CD4-positive, alpha-beta memory T cell (primary cell): ENCODE measurements around the gene ACAA1. TPM values are rescaled to one million over a fixed set of nuclear protein-coding genes. Genes with fewer than 3 reads are reported as not detected.
A peak's percentile ranks its signal among the peaks of the same experiment; 100 is the strongest.

Experiments
- CTCF ChIA-PET: fragments of 350-600 bp; sonication (Branson Sonifier 250); formaldehyde crosslinking; loops from one replicate; lab custom pipeline; 2021; ENCODE audit warnings: inconsistent platforms; ENCODE audit not compliant: partially characterized antibody; lab: Charles Lee
- POLR2A ChIA-PET: fragments of 350-600 bp; sonication (Branson Sonifier 250); formaldehyde crosslinking; loops from one replicate; lab custom pipeline; 2021; ENCODE audit not compliant: partially characterized antibody; lab: Charles Lee
- DNase-seq, 5 donors: peaks; one replicate each; pipeline versions ENCODE4 v3.0.0 to v3.0.0-alpha.2; 2020 to 2022; ENCODE audit warnings: mixed read lengths in 1 of 5
- H3K27ac ChIP-seq: one replicate; pipeline ENCODE4 v1.7.0; 2013; ENCODE audit warnings: low read depth, low read length
- H3K27me3 ChIP-seq: 2 replicates; pipeline ENCODE4 v1.7.0; 2013; ENCODE audit warnings: mild to moderate bottlenecking, low read length, moderate library complexity; ENCODE audit not compliant: insufficient read depth
- H3K36me3 ChIP-seq: 2 replicates; pipeline ENCODE4 v1.7.0; 2013; ENCODE audit warnings: mild to moderate bottlenecking, low read length, moderate library complexity; ENCODE audit not compliant: insufficient read depth
- H3K4me1 ChIP-seq: 2 replicates; pipeline ENCODE4 v1.7.0; 2013; ENCODE audit warnings: mild to moderate bottlenecking, low read length, moderate library complexity; ENCODE audit not compliant: insufficient read depth
- H3K4me3 ChIP-seq, 2 donors: one replicate each; pipeline ENCODE4 v1.7.0; 2013; ENCODE audit warnings: low read length in 2 of 2, mild to moderate bottlenecking in 1 of 2
- H3K9me3 ChIP-seq, 2 donors: one replicate each; pipeline ENCODE4 v1.7.0; 2013; ENCODE audit warnings: low read length in 2 of 2, control low read depth in 1 of 2; ENCODE audit not compliant: control insufficient read depth in 1 of 2
- H3K27ac Mint-ChIP-seq, 7 donors: one replicate each; pipeline ENCODE4 v1.8.0; 2020 to 2021; ENCODE audit warnings: mixed read lengths in 7 of 7, mild to moderate bottlenecking in 6 of 7, inconsistent platforms in 3 of 7, moderate library complexity in 3 of 7
- H3K27me3 Mint-ChIP-seq, 2 donors: one replicate each; pipeline ENCODE4 v1.8.0; 2020 to 2021; ENCODE audit warnings: mixed read lengths in 2 of 2
- H3K36me3 Mint-ChIP-seq, 2 donors: one replicate each; pipeline ENCODE4 v1.8.0; 2020 to 2021; ENCODE audit warnings: mixed read lengths in 2 of 2, inconsistent platforms in 1 of 2, mild to moderate bottlenecking in 1 of 2
- H3K4me1 Mint-ChIP-seq, 4 donors: one replicate each; pipeline ENCODE4 v1.8.0; 2020 to 2021; ENCODE audit warnings: mixed read lengths in 4 of 4, mild to moderate bottlenecking in 1 of 4
- H3K4me3 Mint-ChIP-seq, 8 donors: one replicate each; pipeline ENCODE4 v1.8.0; 2020 to 2021; ENCODE audit warnings: mixed read lengths in 8 of 8, mild to moderate bottlenecking in 7 of 8, moderate library complexity in 6 of 8, inconsistent platforms in 3 of 8
- H3K9me3 Mint-ChIP-seq, 8 donors: one replicate each; pipeline ENCODE4 v1.8.0; 2020 to 2021; ENCODE audit warnings: mixed read lengths in 8 of 8, mild to moderate bottlenecking in 5 of 8, inconsistent platforms in 3 of 8, moderate library complexity in 1 of 8
- intact Hi-C: fragments of 100-400 bp; cut with micrococcal nuclease; formaldehyde crosslinking; loops from one replicate; pipeline ENCODE4 v1.15.1; 2023
- polyA plus RNA-seq, 2 donors: library from polyadenylated mRNA; unstranded; fragments of 300-500 nt; fragmentation: Illumina TruSeq; gene quantifications; one replicate each; pipeline ENCODE4 v1.2.3, GENCODE V29; 2021
- total RNA-seq, 2 experiments: library from RNA; stranded (reverse); gene quantifications; one replicate each; pipeline ENCODE4 v1.2.3, GENCODE V29; 2021

The ACAA1 gene
- total and polyA plus RNA-seq, 4 experiments from 2014 or later: 52.4 to 82.8 (median 77.5) TPM

- H3K27me3 ChIP-seq: no peaks in the 10 kb centered on the region
- peak overlapping the region in 3 of 8 donors; percentile 40 to 56 (median 49) for H3K4me3 Mint-ChIP-seq
- H3K27me3 Mint-ChIP-seq: no peaks in the 10 kb centered on the region
- H3K4me1 ChIP-seq: peaks cover 57% of the 10 kb centered on the region
- DNase-seq: no peak
- H3K9me3 Mint-ChIP-seq: no peaks in the 10 kb centered on the region
- H3K36me3 ChIP-seq: peaks cover 44% of the 10 kb centered on the region
- ChIA-PET POLR2A (interaction anchor here (2.5 kb wide), 1 partner anchor 31 kb away, joined by 9 read pairs; the partner anchor contains the start of gene OXSR1), CTCF (interaction anchor here (3.7 kb wide), 1 partner anchor 15 kb away, joined by 12 read pairs; no protein-coding TSS in a partner anchor)
- H3K36me3 Mint-ChIP-seq: peaks cover 22 to 76% of the 10 kb centered on the region in 2 donors
- no peak overlapping the region for H3K4me3 ChIP-seq
- H3K4me1 Mint-ChIP-seq: peaks cover 34 to 72% (median 49%) of the 10 kb centered on the region in 4 donors
- no peaks in the 10 kb centered on the region for H3K9me3 ChIP-seq
- H3K27ac Mint-ChIP-seq: peak overlapping the region; percentile 10 to 88 (median 65)
- intact Hi-C loops: loop anchor here (5.0 to 10.0 kb wide), 3 partner anchors 321 to 1271 kb away; partner anchors contain the start of genes ACVR2B and RPSA
- no peak overlapping the region for H3K27ac ChIP-seq
Observed at GRCh38 chr3:38133557-38134405, 3.1 kb downstream of the ACAA1 start.

- Histone ChIP-seq H3K27me3 (no peaks in the 10 kb centered on the region), H3K4me1 (peaks cover 57% of the 10 kb centered on the region), H3K27ac (no peak overlapping the region), H3K9me3 (no peaks in the 10 kb centered on the region), H3K36me3 (peaks cover 46% of the 10 kb centered on the region), H3K4me3 (no peak overlapping the region)
- ChIA-PET CTCF (interaction anchor here (3.7 kb wide), 1 partner anchor 14 kb away, joined by 12 read pairs; no protein-coding TSS in a partner anchor), POLR2A (interaction anchor here (2.5 kb wide), 1 partner anchor 32 kb away, joined by 9 read pairs; the partner anchor contains the start of gene OXSR1)
- intact Hi-C loops: loop anchor here (5.0 to 10.0 kb wide), 3 partner anchors 322 to 1272 kb away; partner anchors contain the start of genes ACVR2B and RPSA
- Mint-ChIP-seq H3K27ac (peak overlapping the region in 6 of 7 donors; percentile 32 to 88 (median 52)), H3K4me3 (no peak overlapping the region), H3K36me3 (peaks cover 22 to 72% of the 10 kb centered on the region in 2 donors), H3K9me3 (no peaks in the 10 kb centered on the region), H3K27me3 (no peaks in the 10 kb centered on the region), H3K4me1 (peaks cover 32 to 69% (median 45%) of the 10 kb centered on the region in 4 donors)
- DNase-seq: no peak
Observed at GRCh38 chr3:38133209-38133556, 3.7 kb downstream of the ACAA1 start.

DNA sequence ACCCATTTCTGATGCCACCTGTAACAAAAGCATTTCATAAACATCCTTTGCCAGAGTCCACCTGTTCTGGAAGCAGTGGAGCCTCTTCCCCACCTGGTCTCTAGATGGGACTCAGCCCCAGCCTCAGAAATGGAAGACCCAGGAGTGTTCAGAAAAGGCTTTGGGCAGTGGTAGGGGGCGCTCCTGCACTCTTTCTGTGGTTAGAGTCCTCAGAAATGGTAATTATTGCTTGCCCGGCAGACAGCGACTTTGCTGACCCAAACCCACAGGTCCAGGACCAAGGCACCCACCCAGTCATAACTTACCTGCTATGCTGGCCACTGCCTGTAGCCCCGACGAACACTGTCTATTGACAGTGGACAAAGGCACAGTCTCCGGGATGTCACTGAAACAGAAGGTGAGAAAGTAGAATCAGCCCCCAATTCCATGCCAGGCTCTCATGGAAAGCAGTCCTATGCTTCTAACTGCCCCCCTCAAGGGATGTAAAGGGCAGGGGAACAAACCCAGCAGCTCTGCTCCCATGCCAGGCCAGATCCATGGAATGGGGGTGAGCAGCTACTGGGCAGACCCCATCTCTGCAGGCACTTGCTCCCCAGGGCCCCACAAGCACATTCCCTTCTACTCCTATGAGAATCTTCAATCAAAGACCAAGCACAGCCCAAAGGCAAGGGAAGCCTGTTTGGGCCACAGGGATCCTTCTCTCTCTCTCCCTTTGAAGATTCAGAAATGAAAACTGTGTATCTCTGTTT lies 5.1 kb downstream of the ACAA1 start:
- peak in 1 of 5 donors; percentile 12 for DNase-seq
- H3K9me3 Mint-ChIP-seq: no peaks in the 10 kb centered on the region
- Histone ChIP-seq H3K4me3 (no peak overlapping the region), H3K27me3 (no peaks in the 10 kb centered on the region), H3K4me1 (peaks cover 48% of the 10 kb centered on the region), H3K36me3 (peaks cover 60% of the 10 kb centered on the region), H3K27ac (no peak overlapping the region), H3K9me3 (no peaks in the 10 kb centered on the region)
- ChIA-PET POLR2A (interaction anchor here (0.6 to 2.5 kb wide), 3 partner anchors 13 to 91 kb away, joined by 3 to 9 read pairs (median 4); partner anchors contain the start of gene OXSR1), CTCF (interaction anchor here (1.2 to 3.7 kb wide), 6 partner anchors 13 to 214 kb away, joined by 3 to 12 read pairs (median 8); partner anchors contain the start of genes OXSR1 and XYLB)
- H3K27ac Mint-ChIP-seq: peak overlapping the region; percentile 19 to 80 (median 48)
- H3K36me3 Mint-ChIP-seq: peaks cover 31 to 76% of the 10 kb centered on the region in 2 donors
- intact Hi-C loops: loop anchor here (5.0 to 10.0 kb wide), 3 partner anchors 323 to 1273 kb away; partner anchors contain the start of genes ACVR2B and RPSA
- H3K4me3 Mint-ChIP-seq: no peak overlapping the region
- H3K4me1 Mint-ChIP-seq: peaks cover 26 to 55% (median 34%) of the 10 kb centered on the region in 4 donors
- no peaks in the 10 kb centered on the region for H3K27me3 Mint-ChIP-seq

- H3K9me3 ChIP-seq: no peaks in the 10 kb centered on the region
- intact Hi-C loops: loop anchor here (5.0 to 10.0 kb wide), 3 partner anchors 324 to 1274 kb away; partner anchors contain the start of genes ACVR2B and RPSA
- no peaks in the 10 kb centered on the region for H3K27me3 ChIP-seq
- Mint-ChIP-seq H3K4me3 (no peak overlapping the region), H3K36me3 (peaks cover 35 to 82% of the 10 kb centered on the region in 2 donors), H3K27ac (peak overlapping the region in 6 of 7 donors; percentile 23 to 84 (median 50)), H3K27me3 (no peaks in the 10 kb centered on the region), H3K4me1 (peaks cover 21 to 47% (median 28%) of the 10 kb centered on the region in 4 donors), H3K9me3 (no peaks in the 10 kb centered on the region)
- H3K4me3 ChIP-seq: no peak overlapping the region
- ChIA-PET POLR2A (interaction anchor here (1.0 kb wide), 1 partner anchor 156 kb away, joined by 3 read pairs; no protein-coding TSS in a partner anchor), CTCF (interaction anchor here (1.0 to 3.7 kb wide), 5 partner anchors 11 to 215 kb away, joined by 3 to 12 read pairs (median 8); partner anchors contain the start of genes OXSR1 and XYLB)
- no peak for DNase-seq
- no peak overlapping the region for H3K27ac ChIP-seq
- H3K36me3 ChIP-seq: peaks cover 72% of the 10 kb centered on the region
- peaks cover 39% of the 10 kb centered on the region for H3K4me1 ChIP-seq
Observed at GRCh38 chr3:38130631-38131065, 6.3 kb downstream of the ACAA1 start.

- ChIA-PET POLR2A (interaction anchor here (0.9 to 1.3 kb wide), 4 partner anchors 8 to 89 kb away, joined by 3 to 4 read pairs (median 3); partner anchors contain the start of gene ACAA1), CTCF (interaction anchor here (1.4 kb wide), 1 partner anchor 13 kb away, joined by 3 read pairs; no protein-coding TSS in a partner anchor)
- no peak for DNase-seq
- Histone ChIP-seq H3K4me3 (no peak overlapping the region), H3K9me3 (no peaks in the 10 kb centered on the region), H3K27ac (no peak overlapping the region), H3K4me1 (peaks cover 23% of the 10 kb centered on the region), H3K36me3 (peaks cover 86% of the 10 kb centered on the region), H3K27me3 (no peaks in the 10 kb centered on the region)
- Mint-ChIP-seq H3K4me3 (no peak overlapping the region), H3K4me1 (peaks cover 11 to 33% (median 15%) of the 10 kb centered on the region in 4 donors), H3K9me3 (no peaks in the 10 kb centered on the region), H3K27me3 (no peaks in the 10 kb centered on the region), H3K36me3 (peaks cover 40 to 85% of the 10 kb centered on the region in 2 donors), H3K27ac (peak overlapping the region in 4 of 7 donors; percentile 10 to 66 (median 42))
- intact Hi-C loops: no loop called here
Observed at GRCh38 chr3:38129058-38129457, 7.9 kb downstream of the ACAA1 start.

- DNase-seq: no peak
- H3K27me3 Mint-ChIP-seq: no peaks in the 10 kb centered on the region
- ChIA-PET POLR2A (interaction anchor here (0.7 to 1.3 kb wide), 4 partner anchors 8 to 38 kb away, joined by 3 to 4 read pairs (median 4); partner anchors contain the start of gene ACAA1), CTCF (interaction anchor here (0.9 to 1.4 kb wide), 3 partner anchors 9 to 13 kb away, joined by 3 to 4 read pairs (median 3); partner anchors contain the start of gene ACAA1)
- H3K4me1 ChIP-seq: peaks cover 16% of the 10 kb centered on the region
- peaks cover 82% of the 10 kb centered on the region for H3K36me3 ChIP-seq
- intact Hi-C loops: no loop called here
- H3K27ac ChIP-seq: no peak overlapping the region
- no peak overlapping the region for H3K4me3 Mint-ChIP-seq
- H3K4me3 ChIP-seq: no peak overlapping the region
- H3K4me1 Mint-ChIP-seq: peaks cover 8 to 25% (median 11%) of the 10 kb centered on the region in 4 donors
- H3K27ac Mint-ChIP-seq: peak overlapping the region in 1 of 7 donors; percentile 64
- no peaks in the 10 kb centered on the region for H3K27me3 ChIP-seq
- H3K9me3 ChIP-seq: no peaks in the 10 kb centered on the region
- peaks cover 40 to 81% of the 10 kb centered on the region in 2 donors for H3K36me3 Mint-ChIP-seq
- no peaks in the 10 kb centered on the region for H3K9me3 Mint-ChIP-seq
Observed at GRCh38 chr3:38128303-38128655, 8.6 kb downstream of the ACAA1 start.
